Measurements from ENCODE around the gene RYR2. TPM values are rescaled to one million over a fixed set of nuclear protein-coding genes. Genes with fewer than 3 reads are reported as not detected.

RYR2 gene
- total RNA-seq, 1 donor from 2014 or later = 0.90 TPM

DNA sequence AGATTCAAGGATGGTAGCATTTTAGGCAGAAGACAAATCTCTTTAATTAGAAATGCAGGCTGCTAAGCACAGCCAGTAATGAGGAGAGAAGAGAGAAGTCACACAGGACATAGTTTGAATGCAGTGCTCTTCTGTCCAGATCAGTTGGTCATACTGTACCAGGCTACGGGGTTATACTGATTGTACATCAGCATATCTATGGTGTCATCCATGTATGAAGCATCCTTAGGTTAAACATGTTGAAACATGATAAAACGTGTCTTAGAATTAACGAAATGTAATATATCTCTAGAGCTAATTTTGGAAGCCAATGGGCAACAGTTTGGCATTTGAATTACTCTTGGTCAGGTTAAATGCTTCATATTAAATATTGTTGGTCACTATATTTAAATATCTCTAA is 199.1 kb downstream of the RYR2 start:
- Histone ChIP-seq H3K4me2 (no peak overlapping the region), H3K79me2 (ENCODE audit: low read depth) (no peaks in the 10 kb centered on the region), H3K4me1 (no peaks in the 10 kb centered on the region), H3K27ac (no peak overlapping the region), H2AFZ (replicated peaks) (no peak overlapping the region), H3K36me3 (no peaks in the 10 kb centered on the region), H3K27me3 (no peaks in the 10 kb centered on the region), H3K9ac (no peak overlapping the region), H3K9me3 (ENCODE audit: low read depth) (no peaks in the 10 kb centered on the region), H3F3A (ENCODE audit: low read depth) (no peaks in the 10 kb centered on the region), H4K20me1 (ENCODE audit: low read depth) (no peaks in the 10 kb centered on the region), H3K4me3 (no peak overlapping the region)
- H3K4me3 Mint-ChIP-seq = no peak overlapping the region
- TF ChIP-seq EZH2phosphoT487 (IDR thresholded peaks at IDR 0.05) = no peak
- TF ChIP-seq, protein P1, sequence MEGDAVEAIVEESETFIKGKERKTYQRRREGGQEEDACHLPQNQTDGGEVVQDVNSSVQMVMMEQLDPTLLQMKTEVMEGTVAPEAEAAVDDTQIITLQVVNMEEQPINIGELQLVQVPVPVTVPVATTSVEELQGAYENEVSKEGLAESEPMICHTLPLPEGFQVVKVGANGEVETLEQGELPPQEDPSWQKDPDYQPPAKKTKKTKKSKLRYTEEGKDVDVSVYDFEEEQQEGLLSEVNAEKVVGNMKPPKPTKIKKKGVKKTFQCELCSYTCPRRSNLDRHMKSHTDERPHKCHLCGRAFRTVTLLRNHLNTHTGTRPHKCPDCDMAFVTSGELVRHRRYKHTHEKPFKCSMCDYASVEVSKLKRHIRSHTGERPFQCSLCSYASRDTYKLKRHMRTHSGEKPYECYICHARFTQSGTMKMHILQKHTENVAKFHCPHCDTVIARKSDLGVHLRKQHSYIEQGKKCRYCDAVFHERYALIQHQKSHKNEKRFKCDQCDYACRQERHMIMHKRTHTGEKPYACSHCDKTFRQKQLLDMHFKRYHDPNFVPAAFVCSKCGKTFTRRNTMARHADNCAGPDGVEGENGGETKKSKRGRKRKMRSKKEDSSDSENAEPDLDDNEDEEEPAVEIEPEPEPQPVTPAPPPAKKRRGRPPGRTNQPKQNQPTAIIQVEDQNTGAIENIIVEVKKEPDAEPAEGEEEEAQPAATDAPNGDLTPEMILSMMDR (IDR thresholded peaks at IDR 0.05) = no peak
- no peak for TF ChIP-seq EZH2 (IDR thresholded peaks at IDR 0.05)
- no peak overlapping the region for H3K27ac Mint-ChIP-seq
- H3K4me1 Mint-ChIP-seq = no peaks in the 10 kb centered on the region
- no peaks in the 10 kb centered on the region for H3K9me3 Mint-ChIP-seq
- no peaks in the 10 kb centered on the region for H3K36me3 Mint-ChIP-seq
- peaks cover 2% of the 10 kb centered on the region for H3K27me3 Mint-ChIP-seq (ENCODE audit: insufficient read depth, low read depth)
- DNase-seq (ENCODE audit: low spot score) = no peak

GRCh38 chr1:237244778-237245177 is 202.8 kb downstream of the RYR2 start:
- no peak overlapping the region for H2AFZ ChIP-seq (replicated peaks)
- no peaks in the 10 kb centered on the region for H3K4me1 Mint-ChIP-seq
- H3K4me3 Mint-ChIP-seq = no peak overlapping the region
- H3K27me3 Mint-ChIP-seq (ENCODE audit: insufficient read depth, low read depth) = peaks cover 2% of the 10 kb centered on the region
- H3K27ac Mint-ChIP-seq = no peak overlapping the region
- no peak overlapping the region for H3K4me3 ChIP-seq
- H3K4me2 ChIP-seq = no peak overlapping the region
- DNase-seq (ENCODE audit: low spot score) = no peak
- no peaks in the 10 kb centered on the region for H4K20me1 ChIP-seq (ENCODE audit: low read depth)
- H3K9ac ChIP-seq = no peak overlapping the region
- H3K27ac ChIP-seq = no peak overlapping the region
- H3K36me3 Mint-ChIP-seq = no peaks in the 10 kb centered on the region
- peaks cover 5% of the 10 kb centered on the region for H3K4me1 ChIP-seq
- no peaks in the 10 kb centered on the region for H3K27me3 ChIP-seq
- H3K79me2 ChIP-seq (ENCODE audit: low read depth) = no peaks in the 10 kb centered on the region
- no peaks in the 10 kb centered on the region for H3F3A ChIP-seq (ENCODE audit: low read depth)
- TF ChIP-seq EZH2phosphoT487 (IDR thresholded peaks at IDR 0.05) = no peak
- no peaks in the 10 kb centered on the region for H3K36me3 ChIP-seq
- no peaks in the 10 kb centered on the region for H3K9me3 Mint-ChIP-seq
- no peaks in the 10 kb centered on the region for H3K9me3 ChIP-seq (ENCODE audit: low read depth)

DNA sequence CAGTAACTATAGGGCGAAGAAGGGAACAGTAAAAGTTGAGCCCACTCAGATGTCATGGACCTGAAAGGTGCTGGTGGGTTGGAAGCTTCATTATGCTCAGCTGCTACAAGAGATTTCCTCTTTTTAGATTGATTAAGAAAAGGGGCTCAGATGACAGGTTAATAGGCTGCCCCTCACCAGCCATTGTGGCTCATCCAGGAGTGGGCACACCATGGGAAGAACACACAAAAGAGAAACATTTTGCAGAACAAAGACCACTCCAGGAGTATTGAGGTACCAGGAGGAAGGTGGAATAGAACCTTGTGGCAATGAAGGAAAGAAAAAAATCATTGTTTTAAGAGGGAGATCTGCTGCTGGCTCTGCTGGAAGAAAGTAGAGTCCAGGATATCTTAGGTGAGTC is 205.5 kb downstream of the RYR2 start:
- Histone ChIP-seq H3K4me3 (no peak overlapping the region), H3K27ac (no peak overlapping the region), H3K27me3 (no peaks in the 10 kb centered on the region), H3F3A (ENCODE audit: low read depth) (no peaks in the 10 kb centered on the region), H3K79me2 (ENCODE audit: low read depth) (no peaks in the 10 kb centered on the region), H4K20me1 (ENCODE audit: low read depth) (no peaks in the 10 kb centered on the region), H3K9me3 (ENCODE audit: low read depth) (no peaks in the 10 kb centered on the region), H2AFZ (replicated peaks) (no peak overlapping the region), H3K4me1 (peaks cover 5% of the 10 kb centered on the region), H3K36me3 (no peaks in the 10 kb centered on the region), H3K9ac (no peak overlapping the region), H3K4me2 (no peak overlapping the region)
- TF ChIP-seq EZH2phosphoT487 (IDR thresholded peaks at IDR 0.05) (no peak), EZH2 (IDR thresholded peaks at IDR 0.05) (no peak)
- TF ChIP-seq, protein P1 (IDR thresholded peaks at IDR 0.05) = no peak
- Mint-ChIP-seq H3K27ac (no peak overlapping the region), H3K9me3 (no peaks in the 10 kb centered on the region), H3K4me3 (no peak overlapping the region), H3K4me1 (no peaks in the 10 kb centered on the region), H3K36me3 (no peaks in the 10 kb centered on the region), H3K27me3 (ENCODE audit: insufficient read depth, low read depth) (peaks cover 2% of the 10 kb centered on the region)
- no peak for DNase-seq (ENCODE audit: low spot score)

DNA sequence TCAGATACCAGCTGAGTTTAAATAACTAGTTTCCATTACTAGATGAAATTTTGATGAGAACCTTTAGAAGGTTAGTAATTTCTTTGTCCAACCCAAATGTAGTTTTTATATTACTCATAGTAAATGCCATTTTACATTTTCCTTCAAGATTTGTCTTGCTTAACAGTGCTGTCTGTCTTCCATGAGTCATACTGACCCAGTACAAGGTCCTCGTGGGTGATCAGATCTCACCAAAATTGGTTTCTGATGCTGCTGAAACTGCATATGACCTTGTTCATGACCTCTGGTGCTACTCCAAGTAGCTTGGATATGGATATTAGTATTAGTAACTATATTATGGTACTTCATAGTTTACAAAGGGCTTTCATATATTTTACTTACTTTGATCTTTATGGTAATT is 207.1 kb downstream of the RYR2 start:
- H4K20me1 ChIP-seq (ENCODE audit: low read depth) = no peaks in the 10 kb centered on the region
- H3K4me3 Mint-ChIP-seq = no peak overlapping the region
- DNase-seq (ENCODE audit: low spot score) = no peak
- no peaks in the 10 kb centered on the region for H3F3A ChIP-seq (ENCODE audit: low read depth)
- H3K36me3 Mint-ChIP-seq = no peaks in the 10 kb centered on the region
- H3K36me3 ChIP-seq = no peaks in the 10 kb centered on the region
- no peak overlapping the region for H3K27ac ChIP-seq
- no peak overlapping the region for H2AFZ ChIP-seq (replicated peaks)
- H3K9me3 Mint-ChIP-seq = no peaks in the 10 kb centered on the region
- H3K9ac ChIP-seq = no peak overlapping the region
- peaks cover 5% of the 10 kb centered on the region for H3K4me1 ChIP-seq
- H3K27ac Mint-ChIP-seq = no peak overlapping the region
- H3K4me2 ChIP-seq = no peak overlapping the region
- no peaks in the 10 kb centered on the region for H3K27me3 ChIP-seq
- H3K79me2 ChIP-seq (ENCODE audit: low read depth) = no peaks in the 10 kb centered on the region
- TF ChIP-seq, protein P1 (IDR thresholded peaks at IDR 0.05) = no peak
- TF ChIP-seq EZH2phosphoT487 (IDR thresholded peaks at IDR 0.05) (no peak), EZH2 (IDR thresholded peaks at IDR 0.05) (no peak)
- no peak overlapping the region for H3K4me3 ChIP-seq
- H3K9me3 ChIP-seq (ENCODE audit: low read depth) = no peaks in the 10 kb centered on the region
- H3K4me1 Mint-ChIP-seq = no peaks in the 10 kb centered on the region
- H3K27me3 Mint-ChIP-seq (ENCODE audit: insufficient read depth, low read depth) = peaks cover 2% of the 10 kb centered on the region
